B cell (primary cell): ENCODE results near the gene PDE4B.

Experiments used
- EZH2 ChIP-seq: IDR thresholded peaks from 2 replicates; pipeline ENCODE4 v1.6.1; 2012; ENCODE audit warnings: borderline replicate concordance, low read depth, mild to moderate bottlenecking, moderate library complexity, low read length; ENCODE audit not compliant: insufficient read depth, poor library complexity, severe bottlenecking
- TF ChIP-seq, protein P1 (sequence below): fragments of 200-600 bp; IDR thresholded peaks from one replicate; pipeline ENCODE4 v1.8.0; 2022; ENCODE audit warnings: antibody characterized with exemption, mild to moderate bottlenecking

DNA sequence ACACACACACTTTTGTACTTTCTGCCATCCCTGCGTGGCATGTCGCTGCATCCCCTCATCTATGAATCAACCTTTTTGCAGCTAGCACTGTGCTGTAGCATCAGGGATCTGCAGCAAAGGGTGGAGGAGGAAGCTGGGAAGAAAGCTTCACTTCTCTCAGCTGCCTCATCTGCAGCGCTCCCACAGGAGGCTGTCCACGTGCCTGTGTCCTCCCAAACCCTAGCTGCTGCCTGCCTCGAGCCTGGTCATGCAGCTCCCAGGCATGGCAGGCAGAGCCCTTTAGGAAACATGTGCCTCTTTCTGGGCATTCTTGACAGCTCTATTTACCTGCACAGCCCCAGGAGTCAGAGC lies 479.2 kb downstream of the PDE4B start:
- TF ChIP-seq, protein P1, sequence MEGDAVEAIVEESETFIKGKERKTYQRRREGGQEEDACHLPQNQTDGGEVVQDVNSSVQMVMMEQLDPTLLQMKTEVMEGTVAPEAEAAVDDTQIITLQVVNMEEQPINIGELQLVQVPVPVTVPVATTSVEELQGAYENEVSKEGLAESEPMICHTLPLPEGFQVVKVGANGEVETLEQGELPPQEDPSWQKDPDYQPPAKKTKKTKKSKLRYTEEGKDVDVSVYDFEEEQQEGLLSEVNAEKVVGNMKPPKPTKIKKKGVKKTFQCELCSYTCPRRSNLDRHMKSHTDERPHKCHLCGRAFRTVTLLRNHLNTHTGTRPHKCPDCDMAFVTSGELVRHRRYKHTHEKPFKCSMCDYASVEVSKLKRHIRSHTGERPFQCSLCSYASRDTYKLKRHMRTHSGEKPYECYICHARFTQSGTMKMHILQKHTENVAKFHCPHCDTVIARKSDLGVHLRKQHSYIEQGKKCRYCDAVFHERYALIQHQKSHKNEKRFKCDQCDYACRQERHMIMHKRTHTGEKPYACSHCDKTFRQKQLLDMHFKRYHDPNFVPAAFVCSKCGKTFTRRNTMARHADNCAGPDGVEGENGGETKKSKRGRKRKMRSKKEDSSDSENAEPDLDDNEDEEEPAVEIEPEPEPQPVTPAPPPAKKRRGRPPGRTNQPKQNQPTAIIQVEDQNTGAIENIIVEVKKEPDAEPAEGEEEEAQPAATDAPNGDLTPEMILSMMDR, result no peak
- no peak for TF ChIP-seq EZH2
